MM.1S (cell line): ENCODE measurements around the gene IFT80.

Experiments used
- DNase-seq: peaks from one replicate; pipeline ENCODE4 v3.0.0-alpha.2; 2015
- H2AFZ ChIP-seq: fragments of 300-600 bp; sonication (generic); 2 replicates; pipeline ENCODE4 v1.6.0; 2016; ENCODE audit warnings: antibody characterized with exemption, low read length
- H3F3A ChIP-seq: fragments of 300-600 bp; sonication (generic); 2 replicates; pipeline ENCODE4 v1.6.1; 2016; ENCODE audit warnings: mild to moderate bottlenecking, antibody characterized with exemption, low read length, moderate library complexity, mixed read lengths; ENCODE audit not compliant: insufficient read depth
- H3K27ac ChIP-seq: fragments of 300-600 bp; sonication (generic); 2 replicates; pipeline ENCODE4 v1.5.1; 2016; ENCODE audit warnings: mild to moderate bottlenecking, low read length
- H3K27me3 ChIP-seq: fragments of 300-600 bp; sonication (generic); replicated peaks from 2 replicates; pipeline ENCODE4 v1.6.0; 2016; ENCODE audit warnings: low read length; ENCODE audit not compliant: insufficient read depth
- H3K36me3 ChIP-seq: fragments of 300-600 bp; sonication (generic); replicated peaks from 2 replicates; pipeline ENCODE4 v1.6.1; 2016; ENCODE audit warnings: mild to moderate bottlenecking, low read length, mixed read lengths; ENCODE audit not compliant: insufficient read depth
- H3K4me1 ChIP-seq: fragments of 300-600 bp; sonication (generic); 2 replicates; pipeline ENCODE4 v1.6.1; 2016; ENCODE audit warnings: low read length, mixed read lengths
- H3K4me2 ChIP-seq: fragments of 300-600 bp; sonication (generic); 2 replicates; pipeline ENCODE4 v1.6.0; 2016; ENCODE audit warnings: low read depth, low read length
- H3K4me3 ChIP-seq: fragments of 300-600 bp; sonication (generic); 2 replicates; pipeline ENCODE4 v1.5.1; 2016; ENCODE audit warnings: low read length, mixed read lengths
- H3K79me2 ChIP-seq: fragments of 300-600 bp; sonication (generic); 2 replicates; pipeline ENCODE4 v1.6.1; 2016; ENCODE audit warnings: mixed run types, low read length, mixed read lengths
- H3K9ac ChIP-seq: fragments of 300-600 bp; sonication (generic); 2 replicates; pipeline ENCODE4 v1.6.1; 2016; ENCODE audit warnings: low read length, mixed read lengths
- H3K9me2 ChIP-seq: fragments of 300-600 bp; sonication (generic); replicated peaks from 2 replicates; pipeline ENCODE4 v1.6.1; 2016; ENCODE audit warnings: mild to moderate bottlenecking, low read length, mixed read lengths; ENCODE audit not compliant: insufficient read depth
- H3K9me3 ChIP-seq: fragments of 300-600 bp; sonication (generic); replicated peaks from 2 replicates; pipeline ENCODE4 v1.6.1; 2016; ENCODE audit warnings: mild to moderate bottlenecking, low read length, mixed read lengths; ENCODE audit not compliant: insufficient read depth
- H4K20me1 ChIP-seq: fragments of 300-600 bp; sonication (generic); 2 replicates; pipeline ENCODE4 v1.6.1; 2016; ENCODE audit warnings: mild to moderate bottlenecking, low read length, moderate library complexity, mixed read lengths; ENCODE audit not compliant: insufficient read depth
- CTCF ChIP-seq: fragments of 300-600 bp; sonication (generic); IDR thresholded peaks from 2 replicates; pipeline ENCODE4 v1.5.1; 2016; ENCODE audit warnings: antibody characterized with exemption, low read length, mixed read lengths
- EZH2 ChIP-seq: fragments of 300-600 bp; sonication (generic); optimal IDR thresholded peaks from 2 replicates; pipeline ENCODE3; 2017; ENCODE audit warnings: low read depth, mild to moderate bottlenecking, antibody characterized with exemption, low read length, mixed read lengths
- EZH2phosphoT487 ChIP-seq: fragments of 300-600 bp; sonication (generic); IDR thresholded peaks from 2 replicates; pipeline ENCODE4 v1.6.1; 2018; ENCODE audit warnings: antibody characterized with exemption, low read length

The IFT80 gene

DNA sequence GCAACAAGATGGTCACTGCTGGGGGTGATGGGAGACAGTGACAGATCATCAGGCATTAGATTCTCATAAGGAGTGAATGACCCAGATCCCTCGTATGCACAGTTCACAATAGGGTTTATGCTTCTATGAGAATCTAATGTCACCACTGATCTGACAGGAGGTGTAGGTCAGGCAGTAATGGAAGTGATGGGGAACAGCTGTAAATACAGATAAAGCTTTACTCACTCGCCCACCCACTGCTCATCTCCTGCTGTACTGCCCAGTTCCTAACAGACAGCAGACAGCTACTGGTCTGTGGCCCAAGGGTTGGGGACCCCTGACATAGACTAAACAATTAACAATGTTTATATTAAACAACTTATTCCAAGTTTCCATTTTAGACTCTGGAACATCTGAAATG, 25.4 kb downstream of the IFT80 start:
- TF ChIP-seq EZH2 (no peak), EZH2phosphoT487 (no peak), CTCF (no peak)
- no peaks in the 10 kb centered on the region for H3K9me2 ChIP-seq

DNA sequence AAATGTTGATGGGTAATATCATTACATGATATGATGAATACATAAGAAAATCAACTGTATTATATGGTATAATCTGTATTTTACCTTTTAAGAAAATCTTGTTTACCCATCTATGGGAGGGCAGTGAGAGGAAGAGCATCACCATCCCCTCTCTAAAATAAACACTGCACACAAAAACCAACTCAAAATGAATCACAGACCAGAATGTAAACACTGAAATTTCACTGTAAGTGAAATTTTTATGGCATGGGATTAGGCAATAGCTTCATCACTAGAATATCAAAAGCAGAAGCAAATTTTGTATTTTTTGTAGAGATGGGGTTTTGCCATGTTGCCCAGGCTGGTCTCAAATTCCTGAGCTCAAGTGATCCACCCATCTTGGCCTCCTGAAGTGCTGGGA, 26.2 kb downstream of the IFT80 start:
- Histone ChIP-seq H3K36me3 (no peaks in the 10 kb centered on the region; the same call in 1 of the 2 replicates), H4K20me1 (no peaks in the 10 kb centered on the region), H3K4me3 (no peak overlapping the region), H3K4me2 (no peak overlapping the region), H3K27ac (no peak overlapping the region), H3K9me3 (no peaks in the 10 kb centered on the region), H3K9ac (no peak overlapping the region), H3K27me3 (no peaks in the 10 kb centered on the region), H3K4me1 (peaks cover 11% of the 10 kb centered on the region), H3K79me2 (no peaks in the 10 kb centered on the region), H3F3A (peaks cover 6% of the 10 kb centered on the region), H2AFZ (no peak overlapping the region), H3K9me2 (no peaks in the 10 kb centered on the region)
- TF ChIP-seq EZH2 (no peak), EZH2phosphoT487 (no peak), CTCF (no peak)
- DNase-seq = no peak

More for the DNA sequence above, 25.4 kb downstream of the IFT80 start:
- no peak for DNase-seq
- Histone ChIP-seq H3K4me3 (no peak overlapping the region), H4K20me1 (no peaks in the 10 kb centered on the region), H3K4me1 (peaks cover 11% of the 10 kb centered on the region), H3K36me3 (no peaks in the 10 kb centered on the region; the same call in 1 of the 2 replicates), H3K27ac (no peak overlapping the region), H3K9me3 (no peaks in the 10 kb centered on the region), H3F3A (peaks cover 6% of the 10 kb centered on the region), H3K9ac (no peak overlapping the region), H3K4me2 (no peak overlapping the region), H3K27me3 (no peaks in the 10 kb centered on the region), H3K79me2 (no peaks in the 10 kb centered on the region), H2AFZ (no peak overlapping the region)

DNA sequence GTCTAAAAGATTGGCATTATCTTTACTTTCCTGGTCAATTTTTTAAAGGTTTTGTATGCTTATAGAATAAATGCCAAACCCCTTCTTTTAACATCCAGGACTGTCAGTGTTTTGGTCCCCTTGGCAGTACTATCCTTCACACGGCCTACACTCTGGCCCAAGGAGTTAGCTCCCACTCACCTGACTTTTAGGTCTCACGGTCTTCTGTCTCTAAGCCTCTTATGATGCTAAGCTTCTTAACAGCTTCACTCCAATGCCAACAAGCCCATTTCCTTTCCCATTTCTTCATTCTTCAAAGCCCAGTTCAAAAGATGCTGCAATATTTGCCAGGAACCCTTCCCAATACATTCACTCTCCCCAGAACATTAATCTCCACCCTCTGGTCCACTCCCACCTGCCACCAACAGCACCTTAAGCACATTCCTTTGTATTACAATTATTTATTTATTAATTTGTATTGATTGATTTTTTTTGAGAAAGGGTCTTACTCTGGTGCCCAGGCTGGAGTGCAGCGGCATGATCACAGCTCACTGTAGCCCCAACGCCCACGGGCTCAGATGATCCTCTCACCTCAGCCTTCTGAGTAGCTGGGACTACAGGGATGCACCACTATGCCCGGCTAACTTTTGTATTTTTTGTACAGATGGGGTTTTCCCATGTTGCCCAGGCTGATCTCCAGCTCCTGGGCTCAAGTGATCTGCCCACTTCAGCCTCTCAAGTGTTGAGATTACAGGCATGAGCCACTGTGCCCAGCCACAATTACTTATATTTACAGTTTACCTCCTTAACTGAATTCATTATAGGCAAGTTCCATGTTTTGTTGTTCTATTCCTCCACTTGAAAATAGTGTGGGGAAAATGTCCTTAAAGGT, 27.8 kb downstream of the IFT80 start:
- Histone ChIP-seq H2AFZ (no peak overlapping the region), H3K4me3 (no peak overlapping the region), H3K9ac (no peak overlapping the region), H3K9me3 (no peaks in the 10 kb centered on the region), H3K4me2 (no peak overlapping the region), H3F3A (peaks cover 6% of the 10 kb centered on the region), H3K27ac (no peak overlapping the region), H4K20me1 (no peaks in the 10 kb centered on the region), H3K9me2 (no peaks in the 10 kb centered on the region), H3K36me3 (no peaks in the 10 kb centered on the region; the same call in 1 of the 2 replicates), H3K27me3 (no peaks in the 10 kb centered on the region), H3K79me2 (no peaks in the 10 kb centered on the region), H3K4me1 (peaks cover 11% of the 10 kb centered on the region)
- DNase-seq = no peak
- TF ChIP-seq EZH2 (no peak), EZH2phosphoT487 (no peak), CTCF (no peak)
